ENCODE measurements around the gene GARIN5A.

The GARIN5A gene

DNA sequence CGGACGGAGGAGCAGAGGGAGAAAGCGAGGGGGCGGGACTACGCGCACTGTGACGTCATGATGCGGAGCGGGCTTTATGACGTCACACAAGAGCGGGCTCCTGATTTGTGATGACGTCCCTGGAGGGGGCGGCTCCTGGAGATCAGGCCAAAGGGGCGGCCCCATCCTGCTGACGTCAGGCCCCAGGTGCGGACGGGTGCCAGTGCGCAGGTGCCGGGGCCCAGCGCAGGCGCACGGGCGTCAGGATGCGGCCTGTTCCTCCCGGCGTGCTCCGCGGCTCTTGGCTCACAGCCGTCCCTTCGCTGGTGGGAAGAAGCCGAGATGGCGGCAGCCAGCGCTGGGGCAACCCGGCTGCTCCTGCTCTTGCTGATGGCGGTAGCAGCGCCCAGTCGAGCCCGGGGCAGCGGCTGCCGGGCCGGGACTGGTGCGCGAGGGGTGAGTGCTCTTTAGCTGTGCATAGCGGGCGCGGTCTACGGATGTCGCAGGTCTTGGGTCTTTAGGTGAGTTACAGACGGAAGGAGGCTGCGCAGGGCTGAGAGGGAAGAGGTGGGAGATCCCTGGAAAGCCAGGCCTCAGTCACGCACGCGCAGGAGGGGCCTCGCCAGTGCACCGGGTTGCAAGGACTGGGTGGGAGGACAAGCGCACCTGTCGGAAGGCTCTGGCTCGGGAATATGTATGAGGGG, at the start of gene GARIN5A, which contains the start of gene EMC10:
Gene GARIN5A, minus strand, starts transcription at position 625 of the 683 bp plus-strand sequence. Its CDS starts 460 bp downstream, at position 165.
Gene EMC10, plus strand, starts transcription at position 284 of the 683 bp plus-strand sequence. Its CDS starts 38 bp downstream, at position 322.
- peak; percentile 92 for DNase-seq

DNA sequence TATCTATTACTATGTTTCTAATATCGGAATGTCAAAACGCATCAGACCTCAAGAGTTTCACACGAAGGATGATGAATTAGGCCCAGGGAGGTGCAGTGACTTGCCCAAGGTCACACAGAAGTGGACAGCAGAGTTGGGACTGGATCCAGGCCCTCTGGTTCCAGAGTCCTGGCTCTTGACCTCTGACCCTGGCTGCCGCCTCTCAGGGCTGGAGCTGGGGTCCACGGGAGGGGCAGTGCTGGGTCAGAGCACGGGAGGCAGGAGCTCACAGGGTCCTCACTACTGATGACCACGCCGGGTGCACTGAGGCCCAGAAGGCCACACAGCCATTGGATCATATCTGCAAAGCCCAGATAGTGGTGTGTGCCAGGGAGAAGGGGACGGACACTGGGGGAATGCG, 46.2 kb upstream of the GARIN5A start:
- DNase-seq = no peak

DNA sequence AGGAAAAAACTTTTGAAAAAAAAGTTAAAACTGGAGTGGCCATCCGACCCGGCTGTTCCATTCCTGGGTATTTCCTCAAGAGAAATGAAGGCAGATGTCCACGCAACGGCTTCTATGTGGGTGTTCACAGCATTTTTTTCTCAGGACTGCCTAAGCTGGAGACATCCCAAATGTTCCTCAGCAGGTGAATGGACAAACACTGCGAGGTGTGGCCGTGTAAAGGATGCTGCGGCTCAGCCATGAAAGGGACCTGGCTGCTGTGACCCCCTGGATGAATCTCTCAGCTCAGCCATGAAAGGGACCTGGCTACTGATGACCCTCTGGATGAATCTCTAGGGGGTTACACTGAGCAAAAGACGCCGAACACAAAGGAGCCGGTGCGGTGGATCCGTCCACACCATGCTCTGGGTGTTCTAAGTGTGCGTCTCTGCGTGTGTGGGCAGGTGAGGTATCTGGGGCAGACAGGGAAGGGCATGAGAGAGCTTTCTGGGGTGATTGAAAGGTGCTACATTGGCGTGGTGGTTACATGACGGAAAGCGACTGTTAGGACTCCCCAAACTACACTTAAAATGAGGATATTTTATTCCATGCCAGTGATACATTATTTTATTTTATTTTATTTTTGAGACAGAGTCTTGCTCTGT, 44.3 kb upstream of the GARIN5A start:
- DNase-seq = no peak

DNA sequence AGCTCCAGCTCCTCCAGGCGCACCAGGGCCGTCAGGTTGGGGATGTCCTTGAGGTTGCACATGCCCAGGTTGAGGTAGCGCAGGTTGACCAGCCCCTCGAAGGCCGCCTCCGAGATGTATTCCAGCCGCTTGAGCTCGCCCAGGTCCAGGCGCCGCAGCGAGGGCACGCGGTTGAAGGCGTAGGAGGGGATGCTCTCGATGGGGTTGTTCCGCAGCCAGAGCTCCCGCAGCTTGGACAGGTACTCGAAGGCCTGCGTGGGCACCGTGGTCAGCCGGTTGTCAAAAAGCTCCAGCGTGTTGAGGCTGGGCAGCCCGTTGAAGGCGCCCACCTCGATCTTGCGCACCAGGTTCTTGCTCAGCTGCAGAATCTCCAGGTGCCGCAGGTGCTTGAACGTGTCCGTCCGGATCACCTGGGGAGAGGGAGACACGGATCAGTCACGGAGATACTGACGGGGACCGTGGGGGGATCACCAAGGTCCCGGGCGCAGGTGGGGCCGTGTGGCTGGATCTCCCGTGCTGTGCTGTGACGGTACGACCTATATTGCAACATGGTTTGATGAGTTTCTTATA, 42.4 kb upstream of the GARIN5A start:
- DNase-seq = no peak

DNA sequence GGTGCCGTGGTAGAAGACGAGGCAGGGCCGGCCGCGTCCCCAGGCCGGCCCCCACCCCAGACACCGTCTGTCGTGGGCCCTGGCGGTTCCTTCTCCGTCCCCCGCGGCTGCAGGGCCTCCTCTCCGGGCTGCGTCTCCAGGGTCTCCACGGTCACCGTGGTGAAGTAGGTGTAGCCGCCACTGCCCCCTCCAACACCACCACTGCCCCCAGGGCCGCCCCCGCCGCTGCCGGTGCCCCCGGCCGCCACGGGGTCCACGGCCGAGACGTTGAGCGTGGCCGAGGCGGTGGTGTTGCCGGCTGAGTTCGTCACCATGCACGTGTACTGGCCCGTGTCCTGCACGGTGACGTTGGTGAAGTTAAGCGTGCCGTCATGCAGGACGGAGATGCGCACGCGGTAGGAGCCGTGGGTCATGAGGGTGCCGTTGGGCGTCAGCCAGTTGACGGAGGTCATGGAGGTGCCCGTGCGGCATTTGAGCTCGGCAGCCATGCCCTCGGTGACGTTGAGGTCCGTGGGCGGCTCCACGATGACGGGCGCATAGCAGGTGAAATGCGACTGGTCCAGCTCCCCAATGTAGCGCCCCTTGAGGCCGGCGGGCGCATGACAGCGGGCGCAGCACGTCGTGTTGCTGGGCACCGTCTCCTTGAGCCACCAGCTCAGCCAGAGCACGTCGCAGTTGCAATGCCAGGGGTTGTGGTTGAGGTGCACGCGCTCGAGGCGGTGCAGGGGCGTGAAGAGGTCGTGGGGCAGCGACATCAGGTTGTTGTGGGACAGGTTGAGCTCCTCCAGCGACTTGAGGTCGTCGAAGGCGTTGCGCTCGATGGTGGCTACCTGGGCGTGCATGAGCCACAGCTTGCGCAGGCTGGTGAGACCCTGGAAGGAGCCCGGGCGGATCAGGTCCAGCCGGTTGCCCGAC, 41.7 kb upstream of the GARIN5A start:
- DNase-seq = no peak

DNA sequence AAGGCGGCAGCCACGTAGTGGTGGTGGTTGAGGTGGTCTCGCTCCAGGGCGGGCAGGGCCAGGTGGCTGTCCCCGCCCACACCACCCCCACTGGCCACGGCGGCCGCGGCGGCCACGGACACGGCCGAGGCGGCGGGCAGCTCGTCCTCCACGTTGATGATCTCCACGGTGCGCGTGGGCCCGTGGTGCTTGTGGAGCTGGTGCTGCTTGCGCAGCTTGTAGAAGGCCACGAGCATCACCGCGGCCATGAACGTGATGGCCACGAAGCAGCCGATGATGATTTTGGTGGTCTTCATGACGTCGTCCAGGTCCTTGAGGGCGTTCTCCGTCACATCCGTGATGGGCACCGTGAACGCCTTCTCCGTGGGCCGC, 41.0 kb upstream of the GARIN5A start:
- no peak for DNase-seq

DNA sequence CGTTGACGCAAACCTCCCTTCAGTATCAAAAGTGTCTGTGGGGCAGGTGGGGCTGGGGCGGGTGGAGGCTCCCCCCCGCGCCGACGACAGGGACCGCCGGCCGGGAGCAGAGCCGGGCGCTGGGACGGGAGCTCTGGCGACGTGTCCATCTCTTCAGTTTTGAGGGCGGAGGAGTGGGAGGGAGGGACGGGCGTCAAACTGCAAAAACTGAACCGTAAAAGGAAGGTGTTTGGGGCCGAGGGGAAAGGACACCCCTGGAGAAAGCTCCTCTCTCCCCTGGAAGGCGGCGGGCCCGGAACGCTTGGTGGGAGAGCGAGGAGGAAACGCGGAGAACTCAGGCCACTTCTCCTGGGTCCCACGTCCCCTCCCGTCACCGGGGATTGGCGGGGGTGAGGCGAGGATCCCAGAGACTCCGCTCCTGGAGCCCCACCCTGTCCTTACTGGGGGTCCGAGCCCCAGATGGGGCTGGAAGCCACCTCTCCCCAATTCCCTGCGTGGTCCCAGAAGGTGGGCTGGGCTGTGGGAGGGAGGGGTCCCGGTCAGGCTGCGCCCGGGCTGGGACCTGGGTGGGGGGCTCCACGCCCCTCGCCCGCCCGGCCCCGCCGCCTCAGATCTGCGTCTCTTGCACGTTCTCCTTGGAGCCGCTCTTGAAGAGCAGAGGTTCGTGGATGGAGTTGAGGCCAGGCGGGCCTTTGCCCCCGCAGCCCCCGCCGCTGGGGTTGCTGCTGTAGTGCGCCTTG, 40.5 kb upstream of the GARIN5A start:
- no peak for DNase-seq

DNA sequence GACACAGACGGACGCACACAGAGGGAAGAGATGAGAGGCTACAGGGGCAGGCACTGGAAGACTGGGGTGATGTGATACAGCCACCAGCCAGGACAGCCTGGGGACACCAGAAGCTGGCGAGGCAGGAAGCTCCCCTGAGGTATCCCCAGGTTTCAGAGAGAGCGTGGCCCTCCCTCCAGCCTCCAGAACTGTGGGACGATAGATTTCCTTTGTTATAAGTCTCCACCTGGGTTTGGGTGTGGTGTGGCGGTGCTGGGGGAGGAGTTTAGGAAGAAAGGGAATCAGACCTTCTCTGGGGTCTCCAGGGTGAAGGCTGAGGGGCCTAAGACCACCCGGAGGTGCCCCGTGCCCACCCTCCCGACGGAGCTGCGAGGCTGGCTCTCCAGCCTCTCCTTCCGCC, 39.8 kb upstream of the GARIN5A start:
- no peak for DNase-seq

DNA sequence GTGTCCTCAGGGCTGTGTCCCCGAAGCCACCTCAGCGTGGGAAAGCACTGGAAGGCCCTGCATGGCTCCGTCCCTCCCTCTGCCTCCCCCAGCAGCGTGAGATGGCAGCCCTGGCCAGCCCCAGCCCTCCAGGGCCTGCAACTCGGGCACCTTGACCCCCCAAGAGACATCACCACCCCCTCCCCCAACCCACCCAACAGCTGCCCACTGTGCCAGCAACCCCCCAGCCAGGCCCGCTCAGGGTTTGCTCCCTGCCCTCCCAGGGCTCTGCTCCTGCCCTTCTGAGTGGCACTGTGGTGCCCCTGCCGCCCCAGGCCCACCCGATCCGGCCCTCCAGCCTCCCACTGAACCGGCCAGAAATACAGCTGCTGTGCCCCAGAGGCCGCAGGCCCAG, 38.5 kb upstream of the GARIN5A start:
- DNase-seq = no peak

DNA sequence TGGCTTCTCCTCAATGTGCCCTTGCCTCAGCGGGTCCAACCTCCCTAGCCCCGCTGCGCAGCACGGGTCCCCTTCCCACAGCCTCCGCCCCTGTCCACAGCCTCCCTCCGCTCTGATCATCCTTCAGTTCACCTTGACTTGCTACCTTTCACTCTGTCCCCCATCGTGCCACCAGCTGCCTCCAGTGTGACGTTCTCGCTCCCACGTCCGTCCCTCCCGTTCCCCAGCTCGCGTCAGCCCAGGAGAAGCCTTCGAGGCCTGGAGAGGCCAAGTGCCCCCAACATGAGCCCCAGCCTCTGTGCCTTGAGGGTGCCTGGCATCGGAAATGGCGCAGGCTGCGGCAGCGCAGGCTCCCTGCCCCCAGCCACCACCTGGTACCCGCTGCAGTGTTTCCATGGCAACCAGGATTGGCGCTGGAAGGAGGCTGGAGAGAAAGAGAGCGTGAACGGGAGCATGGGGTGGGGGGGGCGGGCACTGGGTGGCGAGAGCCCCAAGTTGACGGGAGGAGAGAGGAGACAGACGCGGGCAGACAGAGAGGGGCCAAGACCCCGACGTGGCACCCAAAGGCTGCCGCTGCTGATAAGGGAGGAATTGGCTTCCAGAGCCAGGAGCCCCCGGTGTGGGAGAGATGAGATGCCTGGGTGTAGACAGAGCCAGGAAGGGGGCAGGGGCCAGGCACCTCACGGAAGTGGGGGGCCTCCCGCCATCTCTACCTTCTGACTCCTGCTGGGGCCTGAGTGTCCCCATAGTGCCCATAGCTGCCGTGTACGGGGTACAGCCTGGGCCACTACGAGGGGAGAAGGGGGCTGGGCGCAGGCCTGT, 37.9 kb upstream of the GARIN5A start:
- DNase-seq = no peak

DNA sequence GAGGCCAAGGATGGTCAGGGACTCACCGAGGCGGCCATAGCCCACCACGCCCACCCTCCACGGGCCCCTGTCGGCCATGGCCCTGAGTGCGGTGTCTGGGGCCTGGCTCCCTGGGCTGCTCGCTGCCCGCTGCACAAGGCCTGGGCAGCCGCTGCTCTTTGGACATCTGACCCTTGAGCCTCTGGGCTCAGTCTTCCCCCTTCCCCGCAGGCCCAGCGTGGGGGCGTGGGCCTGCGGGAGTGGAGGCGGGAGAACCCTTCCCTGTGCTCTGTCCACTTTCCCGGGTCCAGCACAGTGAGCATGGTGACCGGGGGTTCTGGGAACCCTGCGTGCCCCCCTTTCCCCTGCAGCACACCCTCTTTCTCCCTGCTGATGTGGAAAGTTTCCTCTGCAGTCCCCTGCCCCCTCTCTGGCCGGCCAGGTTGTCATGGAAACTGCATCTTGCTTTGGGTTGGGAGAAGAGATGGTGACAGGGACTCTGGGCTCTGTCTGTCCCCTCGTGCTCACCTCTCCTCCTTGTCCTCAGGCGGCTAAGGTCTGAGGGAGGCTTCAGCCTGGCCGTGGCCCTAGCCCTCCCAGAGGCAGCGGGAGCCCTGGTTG, 37.2 kb upstream of the GARIN5A start, which contains the start of gene ASPDH:
Gene ASPDH, minus strand, starts transcription at position 168 of the 600 bp plus-strand sequence. Its CDS starts 90 bp downstream, at position 78.
- DNase-seq = no peak

DNA sequence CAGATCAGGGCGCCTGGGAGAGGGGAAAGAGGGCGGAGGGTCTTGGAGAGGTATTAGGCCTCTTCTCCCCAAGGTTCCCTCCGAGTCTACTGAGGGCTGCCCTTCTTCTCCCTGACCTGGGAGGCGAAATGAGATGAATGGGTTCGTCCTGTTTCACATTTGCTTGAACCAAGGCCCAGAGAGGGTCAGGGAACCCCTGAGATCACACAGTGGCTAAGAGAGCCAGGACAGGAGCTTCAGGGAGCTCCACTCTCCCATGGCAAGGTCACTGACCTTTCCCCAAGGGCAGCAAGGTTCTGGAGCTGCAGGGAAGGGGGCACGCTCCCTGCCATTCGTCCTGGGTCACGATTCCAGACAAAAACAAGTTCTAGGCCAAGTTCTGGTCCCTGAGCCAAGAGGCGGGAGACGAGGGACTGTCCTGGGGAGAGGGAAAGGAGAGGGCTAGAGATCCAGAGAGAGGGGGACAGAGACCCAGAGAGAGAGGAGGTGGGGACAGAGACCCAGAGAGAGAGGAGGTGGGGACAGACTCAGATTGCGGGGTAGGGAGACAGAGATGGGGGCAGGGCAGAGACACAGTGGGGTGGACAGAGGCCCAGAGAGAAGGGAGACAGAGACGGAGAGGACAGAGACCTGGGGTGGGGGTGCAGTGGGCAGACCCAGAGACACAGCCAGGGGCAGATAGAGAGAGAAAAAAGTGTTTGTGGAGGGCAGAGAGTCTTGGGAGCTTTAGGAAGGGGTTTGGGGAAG, 36.5 kb upstream of the GARIN5A start:
- no peak for DNase-seq

DNA sequence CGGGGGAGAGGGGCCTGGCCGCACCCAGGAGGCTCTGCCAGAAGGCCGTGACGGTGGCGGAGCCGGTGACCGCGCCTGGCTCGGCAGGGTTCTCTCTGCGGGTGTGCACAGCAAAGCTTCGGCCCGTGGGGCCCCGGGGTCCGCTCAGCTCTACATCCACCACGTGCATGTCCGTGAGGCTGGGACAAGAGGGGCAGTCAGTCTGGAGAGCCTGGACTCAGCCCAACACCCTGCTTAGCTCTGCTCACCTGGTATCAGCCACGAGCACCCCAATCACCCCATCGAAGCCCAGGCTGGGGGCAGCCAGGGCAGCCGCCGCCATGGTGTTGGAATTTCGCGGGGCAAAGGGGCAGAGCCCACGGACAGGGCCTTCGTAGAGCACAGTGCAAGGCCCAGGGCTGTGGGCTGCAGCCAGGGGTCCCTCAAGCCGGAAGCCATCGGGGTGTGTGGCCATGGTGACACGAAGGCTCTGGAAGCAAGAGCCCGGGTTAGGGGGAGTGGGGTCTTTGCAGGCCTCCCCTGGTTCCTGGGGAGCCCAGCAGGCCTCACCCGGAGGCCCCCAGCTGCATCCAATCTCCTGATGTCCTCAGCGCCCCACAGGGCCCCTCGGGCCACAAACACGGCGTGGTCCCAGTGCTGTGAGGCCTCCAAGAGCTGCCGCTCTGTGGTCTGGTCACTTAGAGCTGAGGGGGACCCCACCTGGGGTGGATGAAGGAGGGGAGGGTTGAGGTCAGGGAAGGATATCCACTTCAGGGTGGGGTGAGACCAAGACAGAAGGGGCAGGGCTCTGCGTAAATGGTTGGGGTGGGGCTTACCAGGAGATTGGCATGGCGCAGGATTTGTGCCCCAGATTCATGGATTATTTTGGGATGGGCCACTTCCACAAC, 35.7 kb upstream of the GARIN5A start:
- no peak for DNase-seq

DNA sequence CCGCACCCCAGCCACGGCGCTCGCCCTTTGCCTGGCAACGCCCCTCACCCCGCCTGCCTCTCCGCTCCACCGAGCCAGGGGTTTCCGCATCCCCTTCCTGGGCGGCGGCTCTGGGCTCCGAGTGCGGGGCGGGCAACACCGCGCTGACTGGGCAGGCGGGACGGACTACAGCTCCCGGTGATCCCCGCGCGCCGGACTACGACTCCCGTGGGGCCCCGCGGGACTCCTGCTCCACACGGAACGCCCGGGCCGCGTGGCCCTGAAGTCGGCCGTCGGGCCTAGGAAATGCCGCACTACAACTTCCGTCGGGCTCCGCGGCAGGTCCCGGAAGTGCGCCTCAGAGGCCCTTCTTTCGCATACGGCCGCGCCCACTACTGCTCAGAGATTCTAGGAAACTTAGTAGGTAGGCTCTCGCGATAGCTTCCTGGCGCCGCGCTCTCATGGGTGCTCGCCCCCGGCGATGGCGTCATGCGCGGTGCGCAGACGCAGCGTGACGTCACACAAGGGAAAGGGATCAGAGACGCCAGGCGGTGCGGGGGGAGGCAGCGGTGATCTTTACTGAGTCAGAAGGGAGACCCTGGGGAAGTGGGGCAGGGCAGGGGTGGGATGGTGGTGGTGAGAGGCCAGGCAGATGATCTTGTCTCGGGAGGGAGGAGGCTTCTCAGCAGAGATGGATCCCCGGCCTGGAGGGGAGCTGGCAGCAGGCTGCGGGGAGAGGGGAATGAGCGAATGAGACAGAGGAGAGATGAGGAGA, 34.6 kb upstream of the GARIN5A start, which contains the start of gene JOSD2:
Gene JOSD2, minus strand, starts transcription at position 123 of the 754 bp plus-strand sequence. CDS start 760 bp downstream, outside the sequence.
- DNase-seq = peak; percentile 98

DNA sequence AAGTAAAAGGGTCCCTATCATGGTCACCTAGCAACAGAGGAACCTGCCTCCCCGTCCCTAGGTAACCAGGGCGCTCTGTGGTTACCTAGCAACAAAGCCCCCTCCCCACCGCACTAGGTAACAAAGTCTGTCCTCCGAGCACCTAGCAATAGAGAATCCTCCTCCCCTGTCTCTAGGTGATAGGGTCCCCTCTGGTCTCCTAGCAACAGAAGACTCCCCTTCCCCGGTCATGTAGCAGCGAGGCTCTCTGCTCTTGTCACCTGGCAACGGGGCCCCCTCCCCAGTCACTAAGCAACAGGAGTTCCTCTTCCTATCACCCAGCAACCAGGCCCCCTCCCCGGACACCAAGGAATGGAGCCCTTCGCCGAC, 34.0 kb upstream of the GARIN5A start:
- DNase-seq = no peak

DNA sequence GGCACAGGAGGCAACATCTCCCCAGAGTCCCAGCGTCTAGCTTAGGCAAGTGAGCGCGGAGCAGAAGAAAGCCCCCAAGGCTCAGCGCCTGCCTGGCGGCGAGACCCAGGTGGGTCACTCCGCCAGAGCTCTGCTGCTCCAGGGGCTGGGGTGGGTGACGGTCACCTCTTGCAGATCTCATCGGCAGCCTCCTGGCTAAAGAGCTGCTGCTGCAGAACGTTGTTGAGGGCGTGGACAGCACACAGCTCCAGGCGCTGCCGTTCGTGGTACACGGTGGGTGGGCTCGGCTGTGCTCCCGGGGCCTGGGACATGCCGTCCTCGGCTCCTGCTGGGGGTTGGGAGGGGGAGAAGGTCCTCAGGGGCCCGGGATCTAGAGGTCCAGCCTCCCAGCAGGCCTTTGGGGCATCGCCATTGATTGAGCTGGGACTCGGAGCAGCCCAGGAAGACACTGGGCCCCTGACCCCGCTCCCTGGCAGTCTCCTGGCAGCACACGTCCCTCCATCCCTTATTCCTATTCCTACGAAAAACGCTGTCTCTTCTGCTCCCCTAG, 33.5 kb upstream of the GARIN5A start:
- DNase-seq = no peak

DNA sequence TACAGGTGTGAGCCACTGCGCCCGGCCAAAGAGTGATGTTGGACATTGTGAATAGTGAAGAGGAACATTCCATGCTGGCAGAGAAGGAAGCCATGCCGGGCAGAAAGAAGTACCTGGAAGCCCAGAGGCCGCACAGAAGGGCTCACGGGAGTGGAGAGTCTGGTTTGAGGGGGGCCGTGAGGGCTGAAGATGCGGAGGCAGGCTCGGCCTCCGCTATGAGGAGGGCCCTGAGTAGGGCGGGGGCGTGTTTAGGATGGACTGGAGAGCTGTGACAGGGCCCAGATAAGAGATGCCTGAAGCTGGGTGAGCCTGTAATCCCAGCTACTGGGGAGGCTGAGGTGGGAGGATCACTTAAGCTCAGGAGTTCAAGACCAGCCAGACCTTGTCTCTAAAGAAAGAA, 32.7 kb upstream of the GARIN5A start:
- no peak for DNase-seq

DNA sequence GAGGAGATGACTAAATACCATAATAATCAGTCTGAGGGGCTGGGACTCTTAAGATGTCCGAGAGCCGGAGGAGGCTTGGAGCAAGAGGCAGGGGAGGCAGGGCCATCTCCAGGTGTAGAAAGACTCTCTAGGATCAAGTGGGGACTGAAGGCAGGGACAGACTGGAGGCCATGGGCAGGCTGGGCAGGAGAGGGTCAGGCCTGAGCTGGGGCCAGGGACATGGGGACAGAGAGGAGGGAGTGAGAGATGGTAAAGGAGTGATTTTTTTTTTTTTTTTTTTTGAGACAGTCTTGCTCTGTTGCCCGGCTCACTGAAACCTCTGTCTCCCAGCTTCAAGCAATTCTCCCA, 32.2 kb upstream of the GARIN5A start:
- DNase-seq = no peak

Data from NCI-H774 (cell line).